DMS79 (cell line): Measurements from ENCODE around the gene C1orf21.
"Not testable (repeated sequence)": the region's sequence is repeated elsewhere in the genome, so short reads cannot be mapped to it uniquely, and the experiment has no call there.

Source experiments
- DNase-seq: peaks from one replicate; lab custom pipeline; 2025; lab: John Stamatoyannopoulos, UW

The C1orf21 gene

DNA sequence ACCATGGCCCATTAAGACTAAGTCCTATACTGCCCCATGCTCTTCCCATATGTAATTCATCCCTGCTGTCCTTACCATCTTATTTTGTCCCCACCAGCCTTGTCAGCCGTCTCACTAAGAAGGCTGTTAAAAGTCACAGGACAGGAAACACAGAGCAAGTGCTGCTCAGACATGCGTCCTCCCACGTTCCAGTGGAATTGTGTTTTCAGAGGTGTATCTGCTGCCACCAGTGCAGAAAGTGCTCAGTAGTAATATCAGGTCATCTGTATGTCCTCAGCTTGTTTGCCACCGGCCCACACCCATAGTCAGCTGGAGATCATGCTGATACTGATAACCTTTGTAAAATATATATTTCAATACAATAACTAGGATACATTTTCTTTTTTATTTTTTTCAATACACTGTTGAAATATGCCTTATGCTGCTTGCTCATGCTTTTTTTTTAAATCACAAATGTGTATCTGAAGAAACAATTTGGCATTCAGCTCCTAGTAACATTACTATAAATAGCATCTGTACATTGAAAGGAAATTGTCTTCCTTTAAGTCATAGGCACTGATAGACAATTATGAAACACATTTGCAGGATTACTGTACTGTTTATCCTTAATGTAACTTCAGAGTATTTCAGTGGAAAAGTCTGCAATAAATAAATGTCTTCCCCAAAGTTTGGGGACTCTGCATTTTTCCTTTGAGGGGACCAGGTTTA, 211.0 kb downstream of the C1orf21 start:
- no peak for DNase-seq

DNA sequence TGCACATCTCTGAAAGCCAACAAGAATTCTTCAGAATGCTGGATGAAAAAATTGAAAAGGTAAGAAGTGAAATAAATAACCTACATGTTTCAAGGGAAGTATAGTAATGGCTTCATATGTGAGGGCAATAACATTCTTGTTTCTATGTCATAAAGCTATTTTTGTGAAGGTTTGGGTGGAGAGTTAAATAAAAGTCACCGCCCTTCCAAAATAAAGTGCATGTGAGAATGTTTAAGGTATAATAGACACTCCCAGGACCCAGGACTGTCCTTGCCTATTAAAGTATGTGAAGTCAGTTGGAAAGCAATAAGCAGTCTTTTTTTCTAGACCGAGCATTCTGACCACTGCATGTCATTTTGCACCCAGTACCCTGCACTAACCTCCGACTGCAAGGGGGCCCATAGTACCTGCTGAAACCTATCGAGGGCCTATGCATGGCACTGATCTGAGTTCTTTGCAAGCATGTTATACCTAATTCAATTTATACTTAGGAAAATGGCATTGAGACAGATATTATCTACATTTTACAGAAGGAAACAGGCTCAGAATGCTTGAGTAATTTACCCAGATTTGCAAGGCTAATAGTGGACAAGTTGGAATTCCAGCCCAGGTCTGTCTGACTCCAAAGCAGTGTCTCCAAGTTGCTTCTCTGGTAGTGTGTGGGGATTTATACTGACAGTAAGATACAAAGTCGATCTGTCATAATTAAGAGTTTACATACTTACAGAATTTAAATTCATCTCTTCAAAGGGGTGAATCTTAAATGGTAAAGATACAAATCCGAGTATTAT, 211.8 kb downstream of the C1orf21 start:
- DNase-seq = no peak

DNA sequence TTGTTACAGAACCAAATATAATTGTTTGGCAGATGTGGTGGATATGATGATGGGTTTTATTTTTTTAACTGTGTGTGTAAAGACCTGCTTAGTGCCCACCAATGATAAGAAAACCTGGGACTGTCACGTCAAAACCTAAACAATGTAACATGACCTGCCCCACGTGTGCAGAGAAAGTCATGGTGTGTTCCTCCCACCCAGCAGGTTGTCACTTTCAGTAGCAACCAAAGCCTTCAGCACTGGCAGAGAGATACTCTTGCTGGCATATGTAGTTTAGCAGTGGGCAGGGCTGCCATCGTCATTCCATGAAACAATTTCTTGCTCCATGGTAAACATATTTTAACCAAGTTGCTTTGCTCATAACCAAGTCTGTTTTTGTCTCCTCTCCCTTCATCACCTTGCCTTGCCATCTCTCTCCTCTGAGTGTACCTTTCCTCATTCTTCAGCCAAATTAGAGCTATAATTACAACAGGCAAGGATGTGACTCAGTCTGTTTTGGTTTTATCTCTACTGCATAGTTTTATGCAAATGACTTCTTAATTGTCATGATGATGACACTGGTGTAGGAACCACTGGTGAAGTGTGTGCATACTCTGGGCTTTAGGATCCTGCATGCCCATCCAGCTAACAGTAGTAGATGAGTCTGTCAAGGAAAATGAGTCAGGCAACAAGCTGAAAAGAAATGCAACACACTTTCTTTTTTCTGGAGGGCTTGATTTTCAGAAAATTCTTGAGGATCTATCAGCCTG, 217.5 kb downstream of the C1orf21 start:
- no peak for DNase-seq

DNA sequence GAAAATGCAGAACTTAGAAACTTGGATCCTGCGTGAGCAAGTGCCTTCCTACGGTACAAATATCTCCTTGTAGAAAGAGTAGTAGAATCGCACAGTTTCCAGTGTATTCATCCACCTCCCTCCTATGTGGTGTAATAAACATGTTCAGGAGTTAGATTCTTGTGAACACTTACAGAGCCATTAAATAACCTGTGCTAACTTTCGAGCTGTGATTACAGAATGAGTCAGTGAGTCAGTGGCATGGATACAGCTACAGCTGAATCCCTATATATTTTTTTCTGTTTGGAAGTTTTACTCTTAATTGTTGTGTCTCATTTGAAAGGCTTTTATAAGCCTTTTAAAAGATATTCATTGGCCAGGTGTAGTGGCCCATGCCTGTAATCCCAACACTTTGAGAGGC, 219.1 kb downstream of the C1orf21 start:
- DNase-seq = no peak

DNA sequence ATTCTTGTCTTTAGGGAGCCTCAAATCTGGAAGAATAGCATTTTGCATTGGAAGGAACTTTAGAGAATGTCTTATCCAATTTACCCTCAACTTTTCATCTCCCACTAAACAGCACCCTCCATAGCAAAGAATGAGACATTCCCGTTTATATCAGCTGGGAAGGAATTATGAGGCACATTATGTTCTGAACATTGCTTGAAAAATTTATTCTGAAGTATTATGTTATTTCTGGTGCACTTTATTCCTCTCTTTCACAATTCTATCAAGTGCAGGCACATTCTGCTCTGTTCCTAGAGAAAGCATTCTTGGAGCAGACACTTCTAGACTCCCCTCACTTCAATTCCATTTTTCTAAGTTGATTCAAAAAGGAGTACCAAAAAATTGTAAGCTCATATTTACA, 220.0 kb downstream of the C1orf21 start:
- no peak for DNase-seq

DNA sequence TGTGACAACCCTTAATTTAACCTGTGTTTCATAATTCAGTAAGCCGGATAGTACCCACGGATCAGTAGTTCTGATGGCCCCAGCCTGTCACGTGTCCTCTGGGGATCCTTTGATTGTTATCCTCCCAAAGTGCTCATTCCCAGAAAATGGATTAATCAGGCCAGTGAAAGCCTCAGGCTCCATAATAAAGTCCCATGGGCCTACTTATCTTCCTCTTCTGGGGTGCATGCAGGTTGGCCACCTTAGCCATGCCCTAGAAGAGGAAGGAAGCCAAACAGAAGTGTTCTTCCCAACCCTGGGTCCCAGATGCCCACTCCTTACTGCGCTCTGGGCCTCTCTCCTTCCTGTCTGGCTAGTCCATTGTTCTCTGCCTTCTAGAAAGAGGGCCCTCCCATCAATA, 221.8 kb downstream of the C1orf21 start:
- DNase-seq = no peak

DNA sequence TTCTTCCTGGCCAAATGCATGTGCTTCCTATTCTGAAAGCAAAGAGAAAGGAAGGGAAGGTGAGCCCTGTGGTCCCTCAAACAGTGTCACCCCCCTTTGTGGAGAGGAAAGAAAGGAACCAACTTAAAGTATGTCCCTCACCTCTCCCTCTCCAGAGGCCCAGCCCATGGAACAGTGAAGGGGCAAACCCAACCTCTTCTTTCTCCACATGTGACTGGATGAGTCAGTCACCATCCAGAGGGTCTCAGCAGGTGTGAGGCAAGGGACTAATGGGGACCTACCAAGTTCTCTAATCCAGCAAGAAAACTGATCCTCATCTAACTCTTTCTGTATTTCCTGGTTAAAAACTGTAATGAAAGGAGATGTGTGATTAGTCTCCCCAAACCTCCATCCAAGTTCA, 222.2 kb downstream of the C1orf21 start:
- no peak for DNase-seq

DNA sequence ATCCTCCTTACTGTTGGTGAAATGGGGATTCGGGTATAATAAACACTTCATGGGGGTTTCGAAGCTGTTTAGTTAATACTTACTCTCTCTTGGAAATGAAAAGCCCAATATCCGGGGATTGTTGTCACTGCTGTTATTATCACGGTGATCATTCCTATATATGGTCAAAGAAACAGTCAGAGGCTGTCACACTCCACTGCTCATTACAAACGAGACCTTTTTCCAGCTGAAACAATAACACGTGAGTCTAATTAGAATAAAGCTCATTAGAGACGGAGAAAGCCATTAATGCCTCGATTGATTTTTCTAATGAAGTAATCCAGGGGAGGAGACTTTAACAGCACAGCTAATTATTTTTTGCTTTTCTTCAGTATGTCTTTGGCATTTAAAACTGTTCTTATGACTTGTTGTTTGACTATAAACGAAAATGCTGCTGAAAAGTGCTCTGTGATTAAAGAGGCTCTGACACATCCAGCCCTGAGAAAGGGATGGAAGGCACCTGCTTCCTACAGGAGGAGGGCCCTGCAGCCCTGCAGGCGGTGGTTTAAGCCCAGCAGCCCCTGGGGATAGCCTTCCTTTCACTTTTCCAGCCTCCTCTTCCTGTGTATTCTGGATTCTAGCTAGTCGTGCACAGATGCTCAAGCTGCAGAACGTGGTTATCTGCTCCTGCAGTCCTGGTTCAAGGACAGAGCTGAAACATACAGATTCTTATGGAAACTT, 224.2 kb downstream of the C1orf21 start:
- peak; percentile 10 for DNase-seq

DNA sequence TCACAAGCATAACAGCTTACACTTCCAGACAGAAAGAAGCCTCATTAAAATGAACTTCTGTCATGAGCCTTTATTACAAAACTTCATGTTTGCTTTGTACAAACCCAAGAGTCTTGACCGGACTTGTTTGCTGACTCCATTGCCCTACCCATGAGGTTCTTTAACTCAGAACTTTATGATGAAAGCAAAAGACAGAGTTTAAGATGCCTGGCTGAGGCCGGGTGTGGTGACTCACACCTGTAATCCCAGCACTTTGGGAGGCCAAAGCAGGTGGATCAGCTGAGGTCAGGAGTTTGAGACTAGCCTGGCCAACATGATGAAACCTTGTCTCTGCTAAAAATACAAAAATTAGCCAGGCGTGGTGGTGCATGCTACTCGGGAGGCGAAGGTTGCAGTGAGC, 225.4 kb downstream of the C1orf21 start:
- not testable (repeated sequence) for DNase-seq

DNA sequence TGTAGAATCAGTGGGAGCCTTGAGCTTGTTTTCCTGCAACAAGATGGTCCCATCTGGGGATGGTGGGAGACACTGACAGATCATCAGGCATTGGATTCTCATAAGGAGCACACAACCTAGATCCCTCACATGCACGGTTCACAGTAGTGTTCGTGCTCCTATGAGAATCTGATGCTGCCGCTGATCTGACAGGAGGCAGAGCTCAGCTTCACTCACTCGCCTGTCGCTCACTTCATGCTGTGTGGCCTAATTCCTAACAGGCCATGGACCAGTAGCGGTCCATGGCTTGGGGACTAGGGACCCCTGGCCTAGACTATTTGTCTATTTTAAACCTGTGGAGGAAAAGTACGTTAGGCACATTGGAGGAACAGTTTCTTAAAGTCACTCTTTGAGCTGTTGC, 227.8 kb downstream of the C1orf21 start:
- no peak for DNase-seq

DNA sequence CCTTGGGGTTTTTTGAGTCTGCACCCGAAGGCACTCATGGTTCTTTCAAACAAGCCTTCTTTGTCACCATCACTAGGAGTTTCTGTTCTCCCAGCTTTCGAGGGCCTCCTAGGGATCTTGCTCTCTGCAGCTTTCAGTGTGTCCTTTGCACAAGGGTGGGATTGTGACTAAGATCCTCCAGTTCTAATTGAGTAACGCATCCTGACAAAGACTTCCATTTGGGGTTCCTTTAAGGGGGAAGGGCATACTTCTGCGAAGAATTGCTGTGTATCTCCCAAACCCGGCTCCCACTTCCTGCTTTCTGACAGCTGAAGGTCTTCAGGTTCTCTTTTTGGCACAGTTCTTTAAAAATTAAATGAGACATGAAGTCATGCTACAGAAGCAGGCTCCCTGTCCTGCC, 228.5 kb downstream of the C1orf21 start:
- DNase-seq = no peak

DNA sequence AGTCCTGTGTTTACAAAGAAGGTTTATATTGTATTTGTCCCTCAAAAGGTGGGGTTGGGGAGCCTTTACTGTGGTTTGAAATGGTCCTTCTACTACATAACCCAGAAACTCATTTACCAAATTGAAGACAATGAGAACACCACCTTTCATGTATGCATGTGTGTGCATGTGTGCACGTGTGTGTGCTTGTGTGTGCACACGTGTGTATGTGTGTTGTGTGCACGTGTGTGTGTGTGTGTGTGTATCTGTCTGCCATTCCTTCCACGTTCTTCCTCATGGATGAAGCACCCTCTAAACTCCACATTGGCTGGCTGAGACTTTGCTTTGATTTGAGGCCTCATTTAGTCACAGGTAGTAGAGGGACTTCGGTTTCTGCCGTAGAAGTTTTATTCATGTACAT, 229.7 kb downstream of the C1orf21 start:
- DNase-seq = no peak

DNA sequence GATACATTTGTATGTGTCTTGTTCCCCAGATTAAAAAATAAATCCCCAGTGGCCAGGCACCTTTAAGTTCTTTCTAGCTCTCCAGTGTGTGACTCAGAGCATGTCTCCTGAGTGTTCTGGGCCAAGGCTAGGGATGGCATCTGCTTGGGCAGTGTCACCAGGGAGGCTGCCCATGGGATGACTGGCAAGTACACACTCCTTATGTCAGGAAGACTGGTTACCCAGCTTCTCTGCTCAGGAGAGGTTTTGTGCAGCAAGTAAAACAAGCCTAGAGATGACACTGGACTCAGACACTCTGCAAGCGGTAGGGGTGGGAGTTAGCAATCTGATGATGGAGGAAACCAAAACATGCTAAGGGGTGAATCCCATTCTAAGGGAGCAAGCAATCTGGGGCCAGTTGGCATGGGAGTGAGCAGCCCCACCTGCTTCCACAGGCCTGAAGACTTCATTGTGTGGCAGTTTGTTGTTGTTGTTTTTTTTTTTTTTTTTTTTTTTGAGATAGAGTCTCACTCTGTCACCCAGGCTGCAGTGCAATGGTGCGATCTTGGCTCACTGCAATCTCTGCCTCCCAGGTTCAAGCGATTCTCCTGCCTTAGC, 230.7 kb downstream of the C1orf21 start:
- no peak for DNase-seq

DNA sequence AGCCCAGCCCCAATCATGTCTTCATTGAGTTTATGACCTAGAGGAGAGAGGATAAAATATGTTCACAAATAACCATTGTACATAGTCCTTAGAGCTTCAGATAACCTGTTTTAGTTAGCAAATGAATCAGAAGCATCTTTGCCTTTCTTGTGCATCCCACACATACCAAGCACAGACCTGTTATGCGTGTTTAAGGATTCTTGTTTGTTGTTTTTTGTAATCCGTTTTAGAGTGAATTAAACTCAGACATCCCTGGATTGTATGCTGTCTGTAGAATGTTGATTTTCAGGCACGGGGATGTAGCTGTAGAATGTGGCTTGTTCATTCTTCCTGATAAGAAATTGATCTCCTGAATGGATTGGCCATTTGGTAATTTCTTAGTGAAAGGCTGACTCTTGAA, 232.0 kb downstream of the C1orf21 start:
- DNase-seq = no peak

DNA sequence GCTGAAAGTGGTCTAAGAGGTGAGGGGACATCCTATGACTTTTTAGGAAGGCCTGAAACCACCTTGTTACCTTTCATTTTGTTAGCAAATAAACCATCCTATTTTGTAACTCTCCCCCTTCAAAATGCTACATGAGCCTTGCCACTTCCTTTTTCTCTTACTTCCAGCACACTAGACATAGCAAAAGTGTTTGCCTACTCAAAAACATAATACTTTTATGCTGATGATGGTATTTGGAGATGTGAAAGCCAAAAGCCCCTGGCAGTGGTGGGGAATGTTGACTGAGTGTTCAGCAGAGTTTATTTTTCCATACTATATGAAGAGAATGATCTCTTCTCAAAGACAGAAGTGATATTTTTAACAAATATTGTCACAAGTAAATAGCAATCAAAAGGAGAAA, 233.6 kb downstream of the C1orf21 start:
- DNase-seq = no peak

DNA sequence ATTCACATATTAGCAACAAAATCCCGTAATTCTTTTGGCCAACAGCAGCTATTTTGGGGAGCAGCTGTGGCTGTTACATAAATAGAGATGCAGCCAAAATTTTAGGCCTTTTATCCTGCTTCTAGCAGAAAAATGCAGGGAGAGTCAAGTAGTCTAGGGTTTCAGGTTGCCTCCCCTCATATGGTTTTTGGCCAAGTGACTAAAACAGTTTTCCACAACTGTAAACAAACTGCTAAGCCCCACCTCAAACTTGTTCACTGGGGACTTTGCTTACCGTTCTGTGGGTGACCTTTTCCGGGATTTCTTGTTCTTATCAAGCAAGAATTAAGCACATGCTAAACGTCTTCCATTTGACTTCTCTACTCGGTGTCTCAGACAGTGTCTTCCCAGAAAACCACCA, 234.4 kb downstream of the C1orf21 start:
- DNase-seq = no peak

DNA sequence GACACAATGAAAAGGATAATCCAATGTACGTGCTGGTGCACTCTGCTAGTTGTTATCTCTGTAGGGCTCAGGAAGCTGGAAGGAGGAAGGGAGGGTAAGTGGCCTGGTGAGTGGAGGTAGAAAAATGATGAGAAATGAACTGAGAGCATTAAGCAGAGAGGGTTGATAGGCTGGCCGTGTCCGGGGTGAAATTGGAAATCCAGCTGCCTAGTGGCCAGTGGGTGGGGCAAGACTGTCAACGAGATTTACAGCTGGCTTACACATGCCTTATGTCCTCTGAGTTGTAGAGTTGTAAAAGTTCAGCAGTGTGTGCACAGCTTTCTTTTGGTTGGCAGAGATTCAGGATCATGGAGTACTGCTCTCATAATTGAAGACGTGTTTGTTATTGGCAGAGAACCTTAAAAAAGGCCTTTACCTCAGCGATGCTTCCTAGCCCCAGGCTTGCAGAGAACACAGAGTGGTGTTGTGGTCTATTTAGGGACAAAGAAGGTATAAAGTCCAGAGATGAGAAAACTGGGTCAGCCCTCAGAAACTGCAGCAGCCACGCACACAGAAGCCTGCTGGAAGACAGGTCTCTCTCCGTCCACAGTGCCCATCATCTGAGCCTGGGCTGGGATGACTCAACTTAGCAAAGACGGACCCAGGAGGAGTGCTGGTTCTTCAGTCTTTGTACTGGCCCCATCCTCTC, 235.5 kb downstream of the C1orf21 start:
- DNase-seq = no peak

DNA sequence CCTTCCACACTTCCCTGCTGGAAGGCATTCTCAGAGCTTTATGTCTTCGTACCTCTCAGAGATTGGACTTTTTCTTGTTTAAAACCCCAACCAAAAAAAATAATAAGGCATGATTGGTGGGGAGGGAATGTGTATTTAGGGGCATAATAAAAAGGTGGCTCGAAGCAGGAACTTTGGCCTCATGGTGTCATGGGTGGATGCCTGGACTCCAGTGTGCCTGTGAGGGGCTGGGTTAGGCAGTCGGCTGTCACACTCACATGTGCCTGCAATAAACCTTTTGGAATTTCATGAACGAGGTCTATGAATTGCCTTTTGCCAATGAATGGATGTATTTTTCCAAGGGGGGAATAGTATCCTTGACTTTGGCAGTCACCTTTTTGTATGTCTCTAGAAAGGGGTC, 236.6 kb downstream of the C1orf21 start:
- no peak for DNase-seq

DNA sequence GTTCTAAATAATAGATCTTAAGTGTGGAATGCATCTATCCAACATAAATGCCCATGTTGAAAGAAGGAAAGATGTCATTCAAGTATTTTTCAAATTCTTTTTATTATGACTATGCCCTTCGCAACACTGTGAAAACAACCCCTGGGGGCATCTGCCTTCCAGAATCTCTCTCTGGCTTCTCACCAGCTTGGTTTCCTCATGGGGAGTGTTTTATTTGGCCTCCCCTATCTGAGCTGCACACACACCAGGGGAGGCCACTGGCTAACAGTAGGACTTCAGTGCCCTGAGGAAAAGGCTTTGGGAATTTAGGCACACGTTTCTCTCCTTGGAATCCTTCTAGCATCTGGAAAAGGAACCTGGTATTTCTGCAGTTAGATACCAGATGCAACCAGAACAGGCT, 237.2 kb downstream of the C1orf21 start:
- no peak for DNase-seq

DNA sequence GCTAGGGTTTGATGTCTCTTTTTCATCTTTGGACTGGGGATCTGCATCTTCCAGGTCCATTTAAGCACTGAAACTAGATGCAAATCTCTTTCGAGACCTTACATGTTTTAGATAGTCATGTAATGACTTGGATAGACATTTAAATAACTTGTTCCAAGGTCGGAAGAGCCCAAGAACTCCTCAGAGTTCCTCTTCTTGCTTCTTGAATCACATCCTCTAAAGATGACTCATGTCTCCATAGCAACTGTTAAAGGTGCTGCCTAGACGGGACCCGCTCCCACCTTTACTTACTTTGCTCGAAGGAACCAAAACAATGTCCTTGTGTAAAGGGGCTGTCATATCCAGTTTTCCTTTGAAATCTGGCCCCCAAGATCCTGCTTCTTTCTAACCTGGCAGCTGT, 237.8 kb downstream of the C1orf21 start:
- DNase-seq = no peak

DNA sequence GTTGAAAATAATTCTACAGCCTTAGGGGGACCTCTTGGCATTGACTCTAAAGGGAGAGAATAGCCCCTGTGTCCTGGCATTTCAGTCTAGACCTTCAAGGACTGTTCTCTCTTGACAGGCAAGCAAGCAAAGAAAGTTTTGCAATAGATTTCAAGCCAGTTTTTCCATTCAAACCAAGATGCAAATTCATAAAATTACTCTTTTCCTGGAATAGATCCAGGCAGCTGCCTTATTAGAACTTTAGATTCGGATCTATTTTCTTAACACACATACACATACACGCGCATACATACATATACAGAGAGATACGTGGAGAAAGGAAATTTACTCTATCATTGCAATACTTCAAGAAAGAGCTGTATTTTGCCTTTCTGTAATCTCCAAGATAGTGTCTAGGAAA, 238.4 kb downstream of the C1orf21 start:
- DNase-seq = no peak
